Epithelial cell of proximal tubule (primary cell): ENCODE results near the gene G2E3. TPM values are rescaled to one million over a fixed set of nuclear protein-coding genes. Genes with fewer than 3 reads are reported as not detected.
"Not testable (repeated sequence)": the region's sequence is repeated elsewhere in the genome, so short reads cannot be mapped to it uniquely, and the experiment has no call there.

Source experiments
- DNase-seq: peaks from one replicate; pipeline ENCODE4 v3.0.0-alpha.2; 2011; ENCODE audit warnings: low read depth
- H3K4me3 ChIP-seq: 2 replicates; pipeline ENCODE4 v1.5.1; 2011; ENCODE audit warnings: low read depth, mild to moderate bottlenecking, low read length
- CTCF ChIP-seq: conservative IDR thresholded peaks from 2 replicates; pipeline ENCODE4 v1.5.1; 2012; ENCODE audit warnings: low read depth, mild to moderate bottlenecking, low read length
- total RNA-seq: library from RNA; depleted of rRNA; stranded (reverse); fragments of >200 nt; gene quantifications from 2 replicates; pipeline ENCODE4 v1.2.3, GENCODE V29; 2015

Gene G2E3
- total RNA-seq, 1 donor from 2014 or later: 20.0 TPM

- TF ChIP-seq CTCF: no peak
- DNase-seq: no peak
- H3K4me3 ChIP-seq: no peak overlapping the region
Measured at GRCh38 chr14:30620178-30620577, 61.2 kb downstream of the G2E3 start.

- no peak for DNase-seq
- peak overlapping the region; percentile 75 for H3K4me3 ChIP-seq
- no peak for TF ChIP-seq CTCF
Measured at GRCh38 chr14:30621354-30621939, 62.5 kb downstream of the G2E3 start.

- TF ChIP-seq CTCF: no peak
- DNase-seq: peak; percentile 31
- peak within 1 kb of the TSS; percentile 75 for H3K4me3 ChIP-seq
Measured at GRCh38 chr14:30621940-30622830, 63.2 kb downstream of the G2E3 start, which contains the start of gene SCFD1. SCFD1 (plus strand) TSS chr14:30622319; CDS start chr14:30622339, 20 bp downstream.

- DNase-seq: no peak
- TF ChIP-seq CTCF: no peak
- peak overlapping the region; percentile 75 for H3K4me3 ChIP-seq
Measured at GRCh38 chr14:30623412-30624131, 64.6 kb downstream of the G2E3 start.

- H3K4me3 ChIP-seq: no peak overlapping the region
- no peak for TF ChIP-seq CTCF
- no peak for DNase-seq
Measured at GRCh38 chr14:30624132-30624423, 65.1 kb downstream of the G2E3 start.

GRCh38 chr14:30625533-30625932 is 66.6 kb downstream of the G2E3 start:
- no peak for DNase-seq
- no peak for TF ChIP-seq CTCF

GRCh38 chr14:30629432-30629831 is 70.5 kb downstream of the G2E3 start:
- H3K4me3 ChIP-seq, DNase-seq: not testable (repeated sequence)

More at GRCh38 chr14:30625533-30625932, 66.6 kb downstream of the G2E3 start:
- H3K4me3 ChIP-seq: no peak overlapping the region
